ENCODE measurements around the gene RPL22. TPM values are rescaled to one million over a fixed set of nuclear protein-coding genes. Genes with fewer than 3 reads are reported as not detected.

RPL22 gene
- total RNA-seq, 1 experiment from 2014 or later = 441 TPM

DNA sequence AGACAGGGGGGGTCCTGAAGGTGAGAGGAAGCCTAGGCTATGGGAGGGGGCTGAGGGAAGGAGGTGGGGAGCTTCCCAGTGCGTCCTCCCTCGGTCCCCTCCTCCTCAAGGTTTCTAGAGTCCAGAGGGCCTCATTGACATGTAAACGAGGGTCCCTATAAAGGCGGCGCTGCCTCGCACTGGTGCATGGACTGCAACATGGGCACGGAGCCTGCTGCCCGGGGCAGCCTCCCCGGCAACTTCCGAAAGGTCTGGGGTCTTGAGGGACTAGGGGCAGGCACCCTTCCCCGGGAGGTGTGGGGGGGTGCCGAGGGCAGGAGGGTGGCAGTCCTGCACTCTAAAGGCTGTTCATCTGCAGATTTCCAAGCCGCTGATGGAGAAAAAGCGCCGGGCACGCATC, 44.6 kb upstream of the RPL22 start, which contains the start of gene HES3 (continued):
- TF ChIP-seq ZSCAN18 (CRISPR knock-in tag; IDR thresholded peaks at IDR 0.05) (no peak), E2F4 (CRISPR knock-in tag; IDR thresholded peaks at IDR 0.05; ENCODE audit: borderline replicate concordance, low read depth) (no peak), SP1 (CRISPR knock-in tag; conservative IDR thresholded peaks at IDR 0.05) (no peak), ZNF232 (CRISPR knock-in tag; IDR thresholded peaks at IDR 0.05) (no peak), KAT7 (CRISPR knock-in tag; IDR thresholded peaks at IDR 0.05; ENCODE audit: borderline replicate concordance) (no peak), MXD4 (CRISPR knock-in tag; IDR thresholded peaks at IDR 0.05; ENCODE audit: borderline replicate concordance) (no peak), ZNF416 (CRISPR knock-in tag; IDR thresholded peaks at IDR 0.05) (no peak), ZNF219 (CRISPR knock-in tag; IDR thresholded peaks at IDR 0.05; ENCODE audit: borderline replicate concordance) (no peak), ZNF263 (CRISPR knock-in tag; IDR thresholded peaks at IDR 0.05; ENCODE audit: low read depth) (peak; percentile 56; the same call in 1 of the 2 replicates), ZNF423 (CRISPR knock-in tag; IDR thresholded peaks at IDR 0.05) (no peak), NFE2L1 (CRISPR knock-in tag; IDR thresholded peaks at IDR 0.05) (no peak), CREM (CRISPR knock-in tag; IDR thresholded peaks at IDR 0.05) (no peak), SMAD3 (CRISPR knock-in tag; IDR thresholded peaks at IDR 0.05; ENCODE audit: borderline replicate concordance) (no peak), ZNF317 (CRISPR knock-in tag; IDR thresholded peaks at IDR 0.05; ENCODE audit: borderline replicate concordance, low read depth) (no peak)
- TF ChIP-seq, protein P1, sequence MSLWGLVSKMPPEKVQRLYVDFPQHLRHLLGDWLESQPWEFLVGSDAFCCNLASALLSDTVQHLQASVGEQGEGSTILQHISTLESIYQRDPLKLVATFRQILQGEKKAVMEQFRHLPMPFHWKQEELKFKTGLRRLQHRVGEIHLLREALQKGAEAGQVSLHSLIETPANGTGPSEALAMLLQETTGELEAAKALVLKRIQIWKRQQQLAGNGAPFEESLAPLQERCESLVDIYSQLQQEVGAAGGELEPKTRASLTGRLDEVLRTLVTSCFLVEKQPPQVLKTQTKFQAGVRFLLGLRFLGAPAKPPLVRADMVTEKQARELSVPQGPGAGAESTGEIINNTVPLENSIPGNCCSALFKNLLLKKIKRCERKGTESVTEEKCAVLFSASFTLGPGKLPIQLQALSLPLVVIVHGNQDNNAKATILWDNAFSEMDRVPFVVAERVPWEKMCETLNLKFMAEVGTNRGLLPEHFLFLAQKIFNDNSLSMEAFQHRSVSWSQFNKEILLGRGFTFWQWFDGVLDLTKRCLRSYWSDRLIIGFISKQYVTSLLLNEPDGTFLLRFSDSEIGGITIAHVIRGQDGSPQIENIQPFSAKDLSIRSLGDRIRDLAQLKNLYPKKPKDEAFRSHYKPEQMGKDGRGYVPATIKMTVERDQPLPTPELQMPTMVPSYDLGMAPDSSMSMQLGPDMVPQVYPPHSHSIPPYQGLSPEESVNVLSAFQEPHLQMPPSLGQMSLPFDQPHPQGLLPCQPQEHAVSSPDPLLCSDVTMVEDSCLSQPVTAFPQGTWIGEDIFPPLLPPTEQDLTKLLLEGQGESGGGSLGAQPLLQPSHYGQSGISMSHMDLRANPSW (CRISPR knock-in tag; conservative IDR thresholded peaks at IDR 0.05; ENCODE audit: low read depth) = no peak
- TF ChIP-seq, protein P2, sequence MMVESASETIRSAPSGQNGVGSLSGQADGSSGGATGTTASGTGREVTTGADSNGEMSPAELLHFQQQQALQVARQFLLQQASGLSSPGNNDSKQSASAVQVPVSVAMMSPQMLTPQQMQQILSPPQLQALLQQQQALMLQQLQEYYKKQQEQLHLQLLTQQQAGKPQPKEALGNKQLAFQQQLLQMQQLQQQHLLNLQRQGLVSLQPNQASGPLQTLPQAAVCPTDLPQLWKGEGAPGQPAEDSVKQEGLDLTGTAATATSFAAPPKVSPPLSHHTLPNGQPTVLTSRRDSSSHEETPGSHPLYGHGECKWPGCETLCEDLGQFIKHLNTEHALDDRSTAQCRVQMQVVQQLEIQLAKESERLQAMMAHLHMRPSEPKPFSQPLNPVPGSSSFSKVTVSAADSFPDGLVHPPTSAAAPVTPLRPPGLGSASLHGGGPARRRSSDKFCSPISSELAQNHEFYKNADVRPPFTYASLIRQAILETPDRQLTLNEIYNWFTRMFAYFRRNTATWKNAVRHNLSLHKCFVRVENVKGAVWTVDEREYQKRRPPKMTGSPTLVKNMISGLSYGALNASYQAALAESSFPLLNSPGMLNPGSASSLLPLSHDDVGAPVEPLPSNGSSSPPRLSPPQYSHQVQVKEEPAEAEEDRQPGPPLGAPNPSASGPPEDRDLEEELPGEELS (CRISPR knock-in tag; IDR thresholded peaks at IDR 0.05) = 0 out of 2 replicates have a peak, but pooled peaks have one; percentile 58
- TF ChIP-seq, protein P3, sequence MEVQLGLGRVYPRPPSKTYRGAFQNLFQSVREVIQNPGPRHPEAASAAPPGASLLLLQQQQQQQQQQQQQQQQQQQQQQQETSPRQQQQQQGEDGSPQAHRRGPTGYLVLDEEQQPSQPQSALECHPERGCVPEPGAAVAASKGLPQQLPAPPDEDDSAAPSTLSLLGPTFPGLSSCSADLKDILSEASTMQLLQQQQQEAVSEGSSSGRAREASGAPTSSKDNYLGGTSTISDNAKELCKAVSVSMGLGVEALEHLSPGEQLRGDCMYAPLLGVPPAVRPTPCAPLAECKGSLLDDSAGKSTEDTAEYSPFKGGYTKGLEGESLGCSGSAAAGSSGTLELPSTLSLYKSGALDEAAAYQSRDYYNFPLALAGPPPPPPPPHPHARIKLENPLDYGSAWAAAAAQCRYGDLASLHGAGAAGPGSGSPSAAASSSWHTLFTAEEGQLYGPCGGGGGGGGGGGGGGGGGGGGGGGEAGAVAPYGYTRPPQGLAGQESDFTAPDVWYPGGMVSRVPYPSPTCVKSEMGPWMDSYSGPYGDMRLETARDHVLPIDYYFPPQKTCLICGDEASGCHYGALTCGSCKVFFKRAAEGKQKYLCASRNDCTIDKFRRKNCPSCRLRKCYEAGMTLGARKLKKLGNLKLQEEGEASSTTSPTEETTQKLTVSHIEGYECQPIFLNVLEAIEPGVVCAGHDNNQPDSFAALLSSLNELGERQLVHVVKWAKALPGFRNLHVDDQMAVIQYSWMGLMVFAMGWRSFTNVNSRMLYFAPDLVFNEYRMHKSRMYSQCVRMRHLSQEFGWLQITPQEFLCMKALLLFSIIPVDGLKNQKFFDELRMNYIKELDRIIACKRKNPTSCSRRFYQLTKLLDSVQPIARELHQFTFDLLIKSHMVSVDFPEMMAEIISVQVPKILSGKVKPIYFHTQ (CRISPR knock-in tag; IDR thresholded peaks at IDR 0.05) = no peak
- TF ChIP-seq, protein P4, sequence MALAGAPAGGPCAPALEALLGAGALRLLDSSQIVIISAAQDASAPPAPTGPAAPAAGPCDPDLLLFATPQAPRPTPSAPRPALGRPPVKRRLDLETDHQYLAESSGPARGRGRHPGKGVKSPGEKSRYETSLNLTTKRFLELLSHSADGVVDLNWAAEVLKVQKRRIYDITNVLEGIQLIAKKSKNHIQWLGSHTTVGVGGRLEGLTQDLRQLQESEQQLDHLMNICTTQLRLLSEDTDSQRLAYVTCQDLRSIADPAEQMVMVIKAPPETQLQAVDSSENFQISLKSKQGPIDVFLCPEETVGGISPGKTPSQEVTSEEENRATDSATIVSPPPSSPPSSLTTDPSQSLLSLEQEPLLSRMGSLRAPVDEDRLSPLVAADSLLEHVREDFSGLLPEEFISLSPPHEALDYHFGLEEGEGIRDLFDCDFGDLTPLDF (CRISPR knock-in tag; IDR thresholded peaks at IDR 0.05) = no peak
